Progenitor cell of endocrine pancreas (in vitro differentiated cells): Measurements from ENCODE around the gene SLC9C2. TPM values are rescaled to one million over a fixed set of nuclear protein-coding genes. Genes with fewer than 3 reads are reported as not detected.

Source experiments
- DNase-seq: peaks from one replicate; pipeline ENCODE4 v3.0.0; 2021; ENCODE audit warnings: low spot score; ENCODE audit not compliant: unreplicated experiment
- H3K27ac Mint-ChIP-seq: 2 replicates; pipeline ENCODE4 v1.8.0; 2021; ENCODE audit warnings: mild to moderate bottlenecking, moderate library complexity, mixed read lengths
- H3K27me3 Mint-ChIP-seq: 2 replicates; pipeline ENCODE4 v1.8.0; 2021; ENCODE audit warnings: mixed read lengths
- H3K36me3 Mint-ChIP-seq: 2 replicates; pipeline ENCODE4 v1.8.0; 2022; ENCODE audit warnings: mixed read lengths; ENCODE audit not compliant: insufficient read depth
- H3K4me1 Mint-ChIP-seq: 2 replicates; pipeline ENCODE4 v1.8.0; 2021; ENCODE audit warnings: low read depth, mixed read lengths
- H3K4me3 Mint-ChIP-seq: 2 replicates; pipeline ENCODE4 v1.8.0; 2021; ENCODE audit warnings: low read depth, mild to moderate bottlenecking, moderate library complexity, mixed read lengths
- H3K9me3 Mint-ChIP-seq: 2 replicates; pipeline ENCODE4 v1.8.0; 2021; ENCODE audit warnings: low read depth, mixed read lengths
- CTCF ChIP-seq: fragments of 200-600 bp; sonication (generic); IDR thresholded peaks from one replicate; pipeline ENCODE4 v1.5.0; 2021; ENCODE audit warnings: antibody characterized with exemption, mild to moderate bottlenecking; ENCODE audit not compliant: unreplicated experiment
- total RNA-seq: library from RNA; stranded (reverse); gene quantifications from 2 replicates; pipeline ENCODE4 v1.2.1, GENCODE V29; 2021

SLC9C2 gene
- total RNA-seq, 1 donor from 2014 or later, result not detected

- no peak for DNase-seq
- Mint-ChIP-seq H3K9me3 (peaks cover 10% of the 10 kb centered on the region), H3K27me3 (no peaks in the 10 kb centered on the region), H3K27ac (no peak overlapping the region), H3K4me3 (no peak overlapping the region), H3K36me3 (no peaks in the 10 kb centered on the region), H3K4me1 (no peaks in the 10 kb centered on the region)
- TF ChIP-seq CTCF, result no peak
Observed at GRCh38 chr1:173560285-173560880, 42.5 kb downstream of the SLC9C2 start.

- H3K9me3 Mint-ChIP-seq, result no peaks in the 10 kb centered on the region
- TF ChIP-seq CTCF, result no peak
- no peak overlapping the region for H3K4me3 Mint-ChIP-seq
- H3K4me1 Mint-ChIP-seq, result no peaks in the 10 kb centered on the region
- H3K27me3 Mint-ChIP-seq, result no peaks in the 10 kb centered on the region
- H3K27ac Mint-ChIP-seq, result no peak overlapping the region
- H3K36me3 Mint-ChIP-seq, result no peaks in the 10 kb centered on the region
- no peak for DNase-seq
Observed at GRCh38 chr1:173555651-173556305, 47.1 kb downstream of the SLC9C2 start.

- Mint-ChIP-seq H3K9me3 (no peaks in the 10 kb centered on the region), H3K36me3 (no peaks in the 10 kb centered on the region), H3K27me3 (no peaks in the 10 kb centered on the region), H3K4me1 (no peaks in the 10 kb centered on the region), H3K27ac (no peak overlapping the region), H3K4me3 (no peak overlapping the region)
- TF ChIP-seq CTCF, result no peak
- no peak for DNase-seq
Observed at GRCh38 chr1:173554541-173555250, 48.2 kb downstream of the SLC9C2 start.

- no peak overlapping the region for H3K27ac Mint-ChIP-seq
- H3K36me3 Mint-ChIP-seq, result no peaks in the 10 kb centered on the region
- H3K9me3 Mint-ChIP-seq, result no peaks in the 10 kb centered on the region
- no peak for TF ChIP-seq CTCF
- H3K4me1 Mint-ChIP-seq, result no peaks in the 10 kb centered on the region
- H3K27me3 Mint-ChIP-seq, result no peaks in the 10 kb centered on the region
- DNase-seq, result no peak
- no peak overlapping the region for H3K4me3 Mint-ChIP-seq
Observed at GRCh38 chr1:173554089-173554488, 48.8 kb downstream of the SLC9C2 start.

GRCh38 chr1:173553312-173553711, 49.6 kb downstream of the SLC9C2 start:
- Mint-ChIP-seq H3K4me1 (peaks cover 5% of the 10 kb centered on the region), H3K36me3 (no peaks in the 10 kb centered on the region), H3K4me3 (no peak overlapping the region), H3K9me3 (no peaks in the 10 kb centered on the region), H3K27me3 (no peaks in the 10 kb centered on the region), H3K27ac (no peak overlapping the region)
- DNase-seq, result no peak
- no peak for TF ChIP-seq CTCF
